Lung (tissue), 12 donors: Measurements from ENCODE around the gene RBSN. TPM values are rescaled to one million over a fixed set of nuclear protein-coding genes. Genes with fewer than 3 reads are reported as not detected.
A peak's percentile ranks its signal among the peaks of the same experiment; 100 is the strongest.

Source experiments
- ATAC-seq: fragments of 200-7000 bp; cut with Tn5 transposase; one replicate; pipeline ENCODE4 v1.9.1; 2020; ENCODE audit warnings: moderate number of reproducible peaks; ENCODE audit not compliant: insufficient read depth, low FRiP score
- DNase-seq, 3 donors: peaks; one replicate each; pipeline ENCODE4 v3.0.0-alpha.2; 2013 to 2017
- H3K27ac ChIP-seq, 2 donors: one replicate each; pipeline ENCODE4 v1.5.1; 2013; ENCODE audit warnings: mild to moderate bottlenecking in 2 of 2, moderate library complexity in 2 of 2, control low read depth in 1 of 2, inconsistent platforms in 1 of 2, low read depth in 1 of 2, low read length in 1 of 2
- H3K27me3 ChIP-seq, 3 donors: one replicate each; pipeline ENCODE4 v1.5.1; 2013; ENCODE audit warnings: low read length in 2 of 3; ENCODE audit not compliant: control insufficient read depth in 3 of 3, insufficient read depth in 3 of 3
- H3K36me3 ChIP-seq, 4 donors: one replicate each; pipeline ENCODE4 v1.5.1; 2013; ENCODE audit warnings: low read length in 4 of 4, mild to moderate bottlenecking in 1 of 4, moderate library complexity in 1 of 4; ENCODE audit not compliant: control insufficient read depth in 4 of 4, insufficient read depth in 4 of 4
- H3K4me1 ChIP-seq, 5 donors: one replicate each; pipeline ENCODE4 v1.5.1; 2013; ENCODE audit warnings: low read length in 5 of 5, mild to moderate bottlenecking in 2 of 5, moderate library complexity in 1 of 5; ENCODE audit not compliant: control insufficient read depth in 5 of 5, insufficient read depth in 5 of 5
- H3K4me3 ChIP-seq: one replicate; pipeline ENCODE4 v1.5.1; 2013; ENCODE audit warnings: mild to moderate bottlenecking, control low read depth, moderate library complexity
- H3K9ac ChIP-seq, 2 donors: one replicate each; pipeline ENCODE4 v1.5.1; 2013; ENCODE audit warnings: low read length in 2 of 2, control low read depth in 1 of 2; ENCODE audit not compliant: insufficient read depth in 1 of 2
- H3K9me3 ChIP-seq, 4 donors: one replicate each; pipeline ENCODE4 v1.5.1; 2013; ENCODE audit warnings: low read length in 3 of 4, mild to moderate bottlenecking in 1 of 4, moderate library complexity in 1 of 4; ENCODE audit not compliant: control insufficient read depth in 4 of 4, insufficient read depth in 3 of 4
- CTCF ChIP-seq: IDR thresholded peaks from 2 replicates; pipeline ENCODE4 v1.5.1; 2012; ENCODE audit warnings: mild to moderate bottlenecking; ENCODE audit errors: control extremely low read depth, extremely low read depth
- WGBS, 2 donors: extraction: QIAGEN DNeasy Blood & Tissue Kit; methylation state at CpG; one replicate each; pipeline ENCODE4 v1.1.7; 2013; 5-methylcytosine and 5-hydroxymethylcytosine counted together
- polyA plus RNA-seq, 2 donors: library from polyadenylated mRNA; stranded (reverse); fragments of 200-250 nt; gene quantifications; one replicate each; pipeline ENCODE4 v1.2.1, GENCODE V29; 2013
- total RNA-seq, 2 donors: library from RNA; depleted of rRNA in 1 of 2; stranded (reverse); fragments of >200 nt in 1 of 2; gene quantifications; one replicate each; pipeline ENCODE4 v1.2.1, GENCODE V29; 2014 to 2021
- donor health status: control.
- donor health status: control.
- donor health status: Bipolar disorder and iron deficiency.
- donor health status: healthy.
- donor health status: DM: yes; HTN: yes; CAD: no.

Gene RBSN
- total and polyA plus RNA-seq, 4 donors, result 7.9 to 33.8 (median 17.4) TPM

- H3K27ac ChIP-seq, result no peak overlapping the region
- H3K27me3 ChIP-seq, result peaks cover 0 to 3% (median 0%) of the 10 kb centered on the region in 3 donors
- DNase-seq, result no peak
- no peak overlapping the region for H3K9ac ChIP-seq
- TF ChIP-seq CTCF, result no peak
- no peaks in the 10 kb centered on the region for H3K36me3 ChIP-seq
- no peaks in the 10 kb centered on the region for H3K9me3 ChIP-seq
- no peak for ATAC-seq
- H3K4me3 ChIP-seq, result no peak overlapping the region
- WGBS, 2 donors, result 94 to 98% methylated on average over 4 of the region's 4 CpGs
- no peaks in the 10 kb centered on the region for H3K4me1 ChIP-seq
Observed at GRCh38 chr3:15122398-15122797, 23.4 kb upstream of the RBSN start.

- no peak for ATAC-seq
Observed at GRCh38 chr3:15121936-15122335, 23.0 kb upstream of the RBSN start.

GRCh38 chr3:15120986-15121385 lies 22.0 kb upstream of the RBSN start:
- Histone ChIP-seq H3K9ac (no peak overlapping the region), H3K36me3 (no peaks in the 10 kb centered on the region), H3K9me3 (no peaks in the 10 kb centered on the region), H3K4me1 (no peaks in the 10 kb centered on the region), H3K27ac (no peak overlapping the region), H3K4me3 (no peak overlapping the region), H3K27me3 (peaks cover 0 to 3% (median 0%) of the 10 kb centered on the region in 3 donors)
- ATAC-seq (no peak), DNase-seq (peak in 1 of 3 donors; percentile 35)
- no peak for TF ChIP-seq CTCF
- 39 to 62% methylated on average over 2 of the region's 2 CpGs for WGBS, 2 donors

More at GRCh38 chr3:15121936-15122335, 23.0 kb upstream of the RBSN start:
- Histone ChIP-seq H3K36me3 (no peaks in the 10 kb centered on the region), H3K4me3 (no peak overlapping the region), H3K27ac (no peak overlapping the region), H3K27me3 (peaks cover 0 to 3% (median 0%) of the 10 kb centered on the region in 3 donors), H3K4me1 (no peaks in the 10 kb centered on the region), H3K9ac (no peak overlapping the region), H3K9me3 (no peaks in the 10 kb centered on the region)
- TF ChIP-seq CTCF, result no peak
- 81 to 83% methylated on average over 3 of the region's 3 CpGs for WGBS, 2 donors
- peak in 1 of 3 donors; percentile 37 for DNase-seq

GRCh38 chr3:15117011-15117410 lies 18.1 kb upstream of the RBSN start:
- Histone ChIP-seq H3K27ac (no peak overlapping the region), H3K4me3 (no peak overlapping the region), H3K36me3 (no peaks in the 10 kb centered on the region), H3K4me1 (no peaks in the 10 kb centered on the region), H3K27me3 (peaks cover 0 to 3% (median 0%) of the 10 kb centered on the region in 3 donors), H3K9ac (no peak overlapping the region), H3K9me3 (no peaks in the 10 kb centered on the region)
- no peak for DNase-seq
- 88 to 92% methylated on average over 3 of the region's 3 CpGs for WGBS, 2 donors
- no peak for ATAC-seq
- TF ChIP-seq CTCF, result no peak
